HG02678 (cell line): ENCODE data around the gene CCPG1.

Experiments used
- ATAC-seq: cut with Tn5 transposase; IDR thresholded peaks from one replicate; pipeline ENCODE4 v1.9.1; 2021; ENCODE audit warnings: mild to moderate bottlenecking, moderate library complexity; ENCODE audit not compliant: unreplicated experiment

The CCPG1 gene

DNA sequence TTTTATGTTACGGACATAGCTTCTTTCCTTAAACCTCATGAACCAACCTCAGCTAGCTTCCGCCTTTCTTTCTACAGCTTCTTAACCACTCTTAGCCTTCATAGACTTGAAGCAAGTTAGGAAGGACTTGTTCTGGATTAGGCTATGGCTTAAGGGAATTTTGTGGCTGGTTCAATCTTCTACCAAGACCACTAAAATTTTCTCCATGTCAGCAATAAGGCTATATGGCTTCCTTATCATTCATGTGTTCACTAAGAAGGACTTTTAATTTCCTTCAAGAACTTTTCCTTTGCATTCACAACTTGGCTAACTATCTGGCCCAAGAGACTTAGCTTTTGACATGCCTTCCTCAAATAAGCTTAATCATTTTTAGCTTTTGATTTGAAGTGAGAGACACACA is 24.5 kb downstream of the CCPG1 start:
- ATAC-seq = no peak

GRCh38 chr15:55381595-55381994 is 26.6 kb downstream of the CCPG1 start:
- ATAC-seq = no peak

GRCh38 chr15:55379095-55379494 is 29.1 kb downstream of the CCPG1 start:
- ATAC-seq = no peak

DNA sequence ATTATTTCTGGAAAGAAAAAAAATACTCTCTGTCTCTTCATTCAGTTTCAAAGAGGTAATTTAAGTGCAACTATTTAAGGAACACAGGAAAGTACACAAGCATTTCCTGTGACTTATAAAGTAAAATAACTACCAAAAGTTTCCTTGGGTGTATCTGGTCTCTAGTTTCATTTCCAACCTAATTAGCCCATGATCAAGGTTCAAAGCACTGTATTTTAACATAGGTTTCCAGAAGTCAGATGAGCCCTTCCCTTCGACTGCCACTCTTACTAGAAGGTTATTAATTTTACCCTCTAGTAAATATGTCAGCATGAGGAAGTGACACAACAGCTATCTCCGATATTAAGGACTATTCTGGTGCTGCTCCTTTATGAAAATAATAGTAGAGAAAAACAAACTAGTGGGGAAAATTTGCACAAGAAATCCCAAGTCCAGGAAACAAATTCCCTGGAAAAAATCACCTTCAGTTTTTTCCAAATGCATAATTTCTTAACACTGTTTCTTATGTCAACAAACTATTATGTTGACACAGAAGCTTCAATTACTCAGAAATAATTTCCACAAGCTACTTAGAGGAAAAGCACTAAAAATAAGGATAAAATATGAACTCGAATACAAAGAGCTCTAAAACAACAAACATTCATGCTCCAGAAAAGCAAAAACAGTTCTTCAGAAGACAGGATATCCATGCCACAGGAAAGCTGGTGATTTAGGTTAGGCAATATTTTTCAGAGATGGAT is 35.3 kb downstream of the CCPG1 start:
- peak; percentile 68 for ATAC-seq

DNA sequence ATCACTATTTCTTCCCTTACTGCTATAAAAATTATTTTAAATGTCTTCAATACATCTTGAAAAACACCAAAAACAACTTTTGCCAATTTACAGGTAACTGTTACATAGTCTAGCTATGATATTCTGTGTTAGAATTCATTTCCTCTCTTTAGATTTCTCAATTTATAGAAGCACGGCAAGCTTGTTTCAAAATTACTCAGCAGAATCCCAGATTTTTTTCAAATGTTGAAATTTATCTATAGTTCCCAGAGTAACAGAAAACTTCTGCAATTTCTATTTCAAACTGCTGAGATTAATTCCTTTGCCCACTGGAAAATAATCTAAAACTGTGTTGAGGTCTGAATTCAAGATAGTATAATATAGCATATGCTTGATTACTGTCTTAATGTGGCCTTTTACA is 41.2 kb downstream of the CCPG1 start:
- no peak for ATAC-seq

DNA sequence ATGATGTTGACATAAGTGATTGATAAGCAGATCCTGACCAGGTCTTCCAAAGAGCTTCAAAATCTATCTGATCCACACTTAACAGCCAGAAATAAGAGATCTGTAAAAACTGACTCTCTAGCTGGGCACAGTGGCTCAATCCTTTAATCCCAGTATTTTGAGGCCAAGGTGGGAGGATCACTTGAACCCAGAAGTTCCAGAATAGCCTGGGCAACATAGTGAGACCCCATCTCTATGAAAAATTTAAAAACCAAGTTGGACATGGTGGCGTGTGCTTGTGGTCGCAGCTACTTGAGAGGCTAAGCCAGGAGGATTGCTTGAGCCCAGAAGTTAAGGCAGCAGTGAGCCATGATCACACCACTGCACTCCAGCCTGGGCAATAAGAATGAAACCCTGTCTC is 45.5 kb downstream of the CCPG1 start:
- ATAC-seq = no peak

- no peak for ATAC-seq
These were observed 47.1 kb downstream of the CCPG1 start for GRCh38 chr15:55361048-55361447.

GRCh38 chr15:55360256-55360655 is 47.9 kb downstream of the CCPG1 start:
- no peak for ATAC-seq

DNA sequence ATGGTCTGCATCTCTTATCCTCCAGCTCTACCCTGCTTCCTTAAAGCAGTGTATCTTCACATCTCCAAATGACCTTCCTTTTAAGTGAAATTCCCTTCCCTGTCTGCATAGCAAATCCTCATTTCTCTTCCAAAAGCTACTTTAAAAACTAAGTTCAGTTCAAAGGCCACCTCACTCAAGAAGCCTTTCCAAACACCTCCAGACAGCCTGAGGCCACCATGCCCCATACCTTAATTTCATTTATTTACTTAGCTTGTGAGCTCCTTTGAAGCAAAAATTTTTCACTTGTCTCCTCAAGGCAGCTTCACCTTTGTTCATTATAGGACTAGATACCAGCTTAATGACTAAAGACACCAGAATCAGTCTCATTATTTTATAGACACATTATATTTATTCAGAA is 49.7 kb downstream of the CCPG1 start:
- no peak for ATAC-seq

- no peak for ATAC-seq
These were observed 50.4 kb downstream of the CCPG1 start for GRCh38 chr15:55357774-55358173.

DNA sequence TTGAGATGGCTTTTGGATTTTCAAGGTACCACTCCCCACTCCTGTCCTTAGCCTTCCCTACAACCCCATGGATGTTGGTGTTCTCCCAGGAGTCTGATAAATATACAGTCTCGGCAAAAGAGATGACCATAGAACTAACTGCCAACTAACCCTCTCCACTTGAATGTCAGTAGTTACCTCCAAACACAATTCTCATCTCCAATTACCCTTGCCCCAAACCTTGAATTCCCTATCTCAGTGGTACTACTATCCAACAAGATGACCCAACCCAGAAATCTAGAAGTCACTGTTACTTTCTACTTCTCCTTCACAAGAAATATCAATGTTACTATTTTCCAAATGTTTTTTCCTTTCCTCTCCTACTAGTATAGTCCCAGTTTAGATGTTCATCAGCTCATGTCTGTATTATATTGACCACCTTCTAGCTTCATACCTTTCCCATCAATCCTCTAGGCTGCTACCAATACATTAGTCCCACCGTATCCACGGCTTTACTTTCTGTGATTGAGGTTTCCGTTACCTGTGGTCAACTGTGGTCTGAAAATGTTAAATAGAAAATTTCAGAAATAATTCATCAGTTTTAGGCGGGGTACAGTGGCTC is 51.1 kb downstream of the CCPG1 start:
- no peak for ATAC-seq

DNA sequence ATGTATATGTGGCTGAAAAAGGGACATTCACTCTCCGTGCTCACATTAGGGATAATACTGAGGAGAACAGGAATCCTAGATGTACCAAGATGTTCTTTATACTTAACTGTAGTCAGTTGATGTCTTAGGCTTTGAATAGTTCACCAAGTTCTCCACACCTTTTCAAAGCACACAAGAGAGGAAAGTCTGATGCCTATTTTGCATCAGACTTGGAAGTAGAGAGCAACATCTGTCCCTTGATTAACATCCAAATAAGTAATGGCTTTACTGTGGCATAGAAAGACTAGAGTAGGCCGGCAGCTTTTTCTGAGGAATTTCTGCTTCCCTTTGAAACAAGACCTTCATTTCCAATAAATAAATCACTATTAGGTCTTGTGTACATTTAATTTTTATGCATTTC is 55.1 kb downstream of the CCPG1 start:
- no peak for ATAC-seq

DNA sequence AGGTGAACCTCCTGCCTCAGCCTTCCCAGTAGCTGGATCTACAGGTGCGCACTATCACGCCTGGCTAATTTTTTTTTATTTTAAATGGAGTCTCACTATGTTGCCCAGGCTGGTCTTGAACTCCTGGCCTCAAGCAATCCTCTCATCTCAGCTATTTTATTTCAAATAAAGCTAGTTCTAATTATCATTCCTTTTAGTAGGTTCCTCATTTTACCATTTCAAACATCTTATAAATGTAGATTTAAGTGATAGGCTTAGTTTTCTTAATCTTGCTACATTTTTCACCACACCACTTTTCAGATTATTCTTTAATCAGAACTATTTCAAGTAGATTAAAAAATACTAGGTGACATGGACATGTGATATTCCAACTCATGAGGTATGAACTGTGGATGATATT is 58.9 kb downstream of the CCPG1 start:
- ATAC-seq = no peak

GRCh38 chr15:55348281-55348778 is 59.8 kb downstream of the CCPG1 start:
- ATAC-seq = no peak

DNA sequence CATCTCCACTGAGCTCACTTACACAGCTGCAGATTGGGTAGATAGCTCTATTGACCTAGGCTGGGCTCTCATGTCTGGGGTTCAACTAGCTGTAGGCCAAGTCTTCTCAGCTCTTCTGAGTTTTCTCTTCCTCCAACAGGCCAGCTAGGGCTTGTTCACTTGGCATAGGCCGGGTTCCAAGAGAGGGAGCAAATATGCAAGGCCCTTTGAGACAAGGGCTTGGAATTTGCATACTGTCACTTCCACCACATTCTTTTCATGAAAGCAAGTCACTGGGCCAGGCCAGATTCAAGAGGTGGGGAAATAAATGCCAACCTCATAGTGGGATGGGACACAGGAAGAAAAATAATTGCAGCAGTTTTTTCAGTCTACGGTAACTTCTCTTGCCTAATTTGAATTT is 64.0 kb downstream of the CCPG1 start:
- ATAC-seq = no peak

DNA sequence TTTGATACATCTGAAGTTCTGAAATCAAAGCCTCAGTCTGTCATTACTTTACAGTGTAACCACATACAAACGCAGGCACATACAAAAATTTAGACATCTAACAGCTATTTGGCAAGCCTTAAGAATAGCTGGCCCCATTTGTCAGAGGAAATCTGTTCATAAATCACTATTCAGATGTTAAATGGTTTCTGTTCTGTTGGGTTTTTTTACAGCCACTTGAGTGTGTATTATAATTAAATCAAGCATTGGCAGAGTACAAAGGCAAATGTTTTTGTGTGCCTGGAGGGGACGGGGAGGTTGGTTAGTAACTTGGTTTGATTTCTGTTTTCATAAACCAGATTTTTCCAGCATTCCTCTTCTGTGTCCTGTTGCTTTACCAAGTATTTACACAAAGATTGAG is 65.0 kb downstream of the CCPG1 start:
- no peak for ATAC-seq

- no peak for ATAC-seq
These were observed 71.0 kb downstream of the CCPG1 start for GRCh38 chr15:55337160-55337559.

DNA sequence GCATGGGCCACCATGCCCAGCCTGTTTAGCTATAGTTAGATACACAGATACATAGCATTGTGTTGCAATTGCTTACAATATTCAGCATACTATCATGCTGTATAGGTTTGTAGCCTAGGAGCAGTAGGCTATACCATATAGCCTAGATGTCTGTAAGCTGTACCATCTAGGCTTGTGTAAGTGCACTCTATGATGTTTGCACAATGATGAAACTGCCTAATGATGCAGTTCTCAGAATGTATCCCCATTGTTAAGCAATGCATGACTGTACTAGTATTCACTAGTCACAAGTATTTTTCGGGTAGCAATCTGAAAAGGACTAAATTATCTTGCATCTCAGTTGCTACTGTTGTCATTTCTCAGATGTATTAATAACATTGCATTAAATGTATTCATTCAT is 73.2 kb downstream of the CCPG1 start:
- no peak for ATAC-seq

- no peak for ATAC-seq
These were observed 73.8 kb downstream of the CCPG1 start for GRCh38 chr15:55334371-55334770.

DNA sequence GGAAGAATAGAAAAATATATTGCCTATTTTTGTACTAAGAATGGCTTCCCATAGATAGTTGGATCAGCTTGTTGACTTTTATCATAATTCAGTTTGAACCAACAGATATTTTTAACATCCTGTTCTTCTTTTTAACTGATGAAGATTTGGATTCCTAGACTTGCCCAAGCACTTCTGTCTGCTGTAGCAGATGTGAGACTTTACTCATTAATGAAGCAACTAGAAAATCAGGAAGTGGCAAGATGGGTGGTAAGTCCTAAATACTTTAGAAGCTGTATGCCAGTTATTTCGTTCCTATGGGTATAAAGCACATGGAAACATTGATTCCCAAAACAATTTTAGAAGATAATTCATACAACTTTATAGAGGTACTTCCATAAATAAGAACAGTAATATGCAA is 80.8 kb downstream of the CCPG1 start:
- ATAC-seq = no peak

DNA sequence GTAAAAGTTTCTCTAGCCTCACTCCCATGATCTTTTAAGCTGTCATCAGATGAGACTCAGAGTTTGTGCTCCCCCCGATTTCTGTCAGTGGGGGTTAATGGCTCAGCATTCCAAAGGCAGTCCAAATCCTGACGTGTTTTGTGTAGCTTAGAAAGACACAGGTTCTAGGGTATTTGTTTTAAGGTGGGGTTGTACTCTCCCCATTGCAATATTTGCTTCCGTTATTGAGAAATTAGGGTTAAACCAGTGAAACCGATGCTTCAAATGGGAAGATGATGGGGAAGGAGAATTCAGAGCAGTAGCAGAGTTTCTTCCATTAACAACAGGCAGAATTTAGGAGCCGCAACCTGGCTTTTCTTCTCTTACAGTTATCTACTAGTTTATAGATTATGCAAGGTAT is 85.7 kb downstream of the CCPG1 start:
- ATAC-seq = no peak

GRCh38 chr15:55320963-55321362 is 87.2 kb downstream of the CCPG1 start:
- ATAC-seq = no peak

- no peak for ATAC-seq
These were observed 88.0 kb downstream of the CCPG1 start for GRCh38 chr15:55320238-55320550.
